Measurements from ENCODE around the gene HORMAD2.

Gene HORMAD2

DNA sequence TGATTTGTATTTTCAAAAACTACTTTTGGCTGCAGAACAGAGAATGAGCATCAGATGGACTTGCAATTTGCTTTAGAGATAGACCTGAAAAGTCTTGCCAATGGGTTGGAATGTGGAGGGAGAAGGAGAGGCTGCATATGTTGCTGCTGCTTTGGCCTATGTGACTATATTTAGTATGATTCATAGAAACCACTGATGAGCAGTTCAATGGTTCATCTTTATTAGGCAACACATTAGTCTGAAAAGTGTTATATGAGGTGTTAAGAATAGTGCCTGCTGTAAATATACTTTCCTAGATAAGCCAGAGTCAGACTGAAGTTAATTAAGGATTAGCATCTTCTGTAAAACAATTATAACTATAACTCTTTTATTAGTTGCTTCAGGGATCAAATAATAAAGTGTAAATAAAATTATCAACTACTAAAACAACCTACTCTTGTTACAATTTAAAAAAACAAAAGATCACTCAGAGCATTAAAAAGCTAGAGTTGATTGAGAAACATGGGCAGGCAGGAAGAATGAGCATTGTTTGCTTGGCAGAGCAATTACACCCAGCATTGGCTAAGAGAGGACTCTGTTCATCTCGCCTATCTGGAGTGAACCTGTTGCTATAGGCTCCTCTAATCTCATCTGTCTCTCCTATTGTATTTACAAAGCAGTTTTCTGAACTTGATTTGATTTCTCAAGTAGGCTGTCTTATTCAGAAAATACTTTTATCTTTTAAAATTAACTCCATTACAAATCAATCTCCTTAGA, 36.3 kb downstream of the HORMAD2 start:
- Histone ChIP-seq H3K36me3 (ENCODE audit: control insufficient read depth in 2 of 2, insufficient read depth in 1 of 2, low read length in 2 of 2) (no peaks in the 10 kb centered on the region), H3K9me3 (ENCODE audit: control insufficient read depth, insufficient read depth, low read depth, low read length) (no peaks in the 10 kb centered on the region), H3K4me3 (ENCODE audit: low read depth, low read length) (no peak overlapping the region), H3K27ac (ENCODE audit: extremely low read depth, low read depth, low read length) (no peak overlapping the region), H3K4me1 (ENCODE audit: control insufficient read depth, insufficient read depth, low read length) (no peaks in the 10 kb centered on the region; the same call in 1 of the 2 replicates)
- ChIA-PET POLR2A (no interaction called here), CTCF (interaction anchor here (1.5 to 7.1 kb wide), 2 partner anchors 10 to 146 kb away, joined by 5 to 77 read pairs; no protein-coding TSS in a partner anchor)
- TF ChIP-seq, protein P1, sequence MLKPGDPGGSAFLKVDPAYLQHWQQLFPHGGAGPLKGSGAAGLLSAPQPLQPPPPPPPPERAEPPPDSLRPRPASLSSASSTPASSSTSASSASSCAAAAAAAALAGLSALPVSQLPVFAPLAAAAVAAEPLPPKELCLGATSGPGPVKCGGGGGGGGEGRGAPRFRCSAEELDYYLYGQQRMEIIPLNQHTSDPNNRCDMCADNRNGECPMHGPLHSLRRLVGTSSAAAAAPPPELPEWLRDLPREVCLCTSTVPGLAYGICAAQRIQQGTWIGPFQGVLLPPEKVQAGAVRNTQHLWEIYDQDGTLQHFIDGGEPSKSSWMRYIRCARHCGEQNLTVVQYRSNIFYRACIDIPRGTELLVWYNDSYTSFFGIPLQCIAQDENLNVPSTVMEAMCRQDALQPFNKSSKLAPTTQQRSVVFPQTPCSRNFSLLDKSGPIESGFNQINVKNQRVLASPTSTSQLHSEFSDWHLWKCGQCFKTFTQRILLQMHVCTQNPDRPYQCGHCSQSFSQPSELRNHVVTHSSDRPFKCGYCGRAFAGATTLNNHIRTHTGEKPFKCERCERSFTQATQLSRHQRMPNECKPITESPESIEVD (tag by site-specific recombination; IDR thresholded peaks at IDR 0.05), result peak; percentile 35; the same call in 1 of the 2 replicates
- TF ChIP-seq SCRT1 (tag by site-specific recombination; IDR thresholded peaks at IDR 0.05; ENCODE audit: borderline replicate concordance), result peak; percentile 83
- no peak for TF ChIP-seq ZNF239 (tag by site-specific recombination; IDR thresholded peaks at IDR 0.05)
- TF ChIP-seq SCRT2 (tag by site-specific recombination; IDR thresholded peaks at IDR 0.05), result peak; percentile 80
- no peak for TF ChIP-seq TRIM28 (IDR thresholded peaks at IDR 0.05; ENCODE audit: borderline replicate concordance, low read length)
- peak; percentile 49 for TF ChIP-seq ZNF335 (tag by site-specific recombination; conservative IDR thresholded peaks at IDR 0.05)

DNA sequence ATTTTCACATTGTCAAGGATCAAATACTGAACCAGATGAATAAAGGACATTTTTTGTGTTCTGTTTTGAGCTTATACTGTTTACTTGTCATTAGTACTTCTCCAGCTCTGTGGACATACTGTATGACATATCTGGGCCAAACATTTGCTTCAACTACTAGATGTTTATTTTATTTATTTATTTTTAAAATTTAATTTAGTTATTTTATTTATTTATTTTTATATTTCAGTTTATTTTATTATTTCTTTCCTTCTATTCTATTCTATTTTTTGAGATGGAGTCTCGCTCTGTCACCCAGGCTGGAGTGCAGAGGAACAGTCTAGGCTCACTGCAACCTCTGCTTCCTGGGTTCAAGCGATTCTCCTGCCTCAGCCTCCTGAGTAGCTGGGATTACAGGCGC, 37.0 kb downstream of the HORMAD2 start:
- TF ChIP-seq ZNF571 (tag by site-specific recombination; IDR thresholded peaks at IDR 0.05), result no peak
- TF ChIP-seq ZBTB1 (tag by site-specific recombination; IDR thresholded peaks at IDR 0.05), result no peak
- TF ChIP-seq ZNF501 (tag by site-specific recombination; IDR thresholded peaks at IDR 0.05), result no peak
- no peak for TF ChIP-seq BCL11B (tag by site-specific recombination; IDR thresholded peaks at IDR 0.05; ENCODE audit: low read depth)
- TF ChIP-seq, protein P2, sequence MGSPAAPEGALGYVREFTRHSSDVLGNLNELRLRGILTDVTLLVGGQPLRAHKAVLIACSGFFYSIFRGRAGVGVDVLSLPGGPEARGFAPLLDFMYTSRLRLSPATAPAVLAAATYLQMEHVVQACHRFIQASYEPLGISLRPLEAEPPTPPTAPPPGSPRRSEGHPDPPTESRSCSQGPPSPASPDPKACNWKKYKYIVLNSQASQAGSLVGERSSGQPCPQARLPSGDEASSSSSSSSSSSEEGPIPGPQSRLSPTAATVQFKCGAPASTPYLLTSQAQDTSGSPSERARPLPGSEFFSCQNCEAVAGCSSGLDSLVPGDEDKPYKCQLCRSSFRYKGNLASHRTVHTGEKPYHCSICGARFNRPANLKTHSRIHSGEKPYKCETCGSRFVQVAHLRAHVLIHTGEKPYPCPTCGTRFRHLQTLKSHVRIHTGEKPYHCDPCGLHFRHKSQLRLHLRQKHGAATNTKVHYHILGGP (tag by site-specific recombination; IDR thresholded peaks at IDR 0.05), result no peak
- no peak for TF ChIP-seq ZNF184 (tag by site-specific recombination; IDR thresholded peaks at IDR 0.05)
- TF ChIP-seq, protein P3, sequence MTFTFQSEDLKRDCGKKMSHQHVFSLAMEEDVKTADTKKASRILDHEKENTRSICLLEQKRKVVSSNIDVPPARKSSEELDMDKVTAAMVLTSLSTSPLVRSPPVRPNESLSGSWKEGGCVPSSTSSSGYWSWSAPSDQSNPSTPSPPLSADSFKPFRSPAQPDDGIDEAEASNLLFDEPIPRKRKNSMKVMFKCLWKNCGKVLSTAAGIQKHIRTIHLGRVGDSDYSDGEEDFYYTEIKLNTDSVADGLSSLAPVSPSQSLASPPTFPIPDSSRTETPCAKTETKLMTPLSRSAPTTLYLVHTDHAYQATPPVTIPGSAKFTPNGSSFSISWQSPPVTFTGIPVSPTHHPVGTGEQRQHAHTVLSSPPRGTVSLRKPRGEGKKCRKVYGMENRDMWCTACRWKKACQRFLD (tag by site-specific recombination; IDR thresholded peaks at IDR 0.05), result no peak
- TF ChIP-seq, protein P4, sequence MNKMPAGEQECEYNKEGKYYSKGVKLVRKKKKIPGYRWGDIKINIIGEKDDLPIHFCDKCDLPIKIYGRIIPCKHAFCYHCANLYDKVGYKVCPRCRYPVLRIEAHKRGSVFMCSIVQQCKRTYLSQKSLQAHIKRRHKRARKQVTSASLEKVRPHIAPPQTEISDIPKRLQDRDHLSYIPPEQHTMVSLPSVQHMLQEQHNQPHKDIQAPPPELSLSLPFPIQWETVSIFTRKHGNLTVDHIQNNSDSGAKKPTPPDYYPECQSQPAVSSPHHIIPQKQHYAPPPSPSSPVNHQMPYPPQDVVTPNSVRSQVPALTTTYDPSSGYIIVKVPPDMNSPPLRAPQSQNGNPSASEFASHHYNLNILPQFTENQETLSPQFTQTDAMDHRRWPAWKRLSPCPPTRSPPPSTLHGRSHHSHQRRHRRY (tag by site-specific recombination; IDR thresholded peaks at IDR 0.05), result no peak
- TF ChIP-seq, protein P5, sequence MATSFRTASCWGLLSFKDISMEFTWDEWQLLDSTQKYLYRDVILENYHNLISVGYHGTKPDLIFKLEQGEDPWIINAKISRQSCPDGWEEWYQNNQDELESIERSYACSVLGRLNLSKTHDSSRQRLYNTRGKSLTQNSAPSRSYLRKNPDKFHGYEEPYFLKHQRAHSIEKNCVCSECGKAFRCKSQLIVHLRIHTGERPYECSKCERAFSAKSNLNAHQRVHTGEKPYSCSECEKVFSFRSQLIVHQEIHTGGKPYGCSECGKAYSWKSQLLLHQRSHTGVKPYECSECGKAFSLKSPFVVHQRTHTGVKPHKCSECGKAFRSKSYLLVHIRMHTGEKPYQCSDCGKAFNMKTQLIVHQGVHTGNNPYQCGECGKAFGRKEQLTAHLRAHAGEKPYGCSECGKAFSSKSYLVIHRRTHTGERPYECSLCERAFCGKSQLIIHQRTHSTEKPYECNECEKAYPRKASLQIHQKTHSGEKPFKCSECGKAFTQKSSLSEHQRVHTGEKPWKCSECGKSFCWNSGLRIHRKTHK (tag by site-specific recombination; IDR thresholded peaks at IDR 0.05), result no peak
- TF ChIP-seq ZNF114 (tag by site-specific recombination; IDR thresholded peaks at IDR 0.05), result no peak
- TF ChIP-seq, protein P6, sequence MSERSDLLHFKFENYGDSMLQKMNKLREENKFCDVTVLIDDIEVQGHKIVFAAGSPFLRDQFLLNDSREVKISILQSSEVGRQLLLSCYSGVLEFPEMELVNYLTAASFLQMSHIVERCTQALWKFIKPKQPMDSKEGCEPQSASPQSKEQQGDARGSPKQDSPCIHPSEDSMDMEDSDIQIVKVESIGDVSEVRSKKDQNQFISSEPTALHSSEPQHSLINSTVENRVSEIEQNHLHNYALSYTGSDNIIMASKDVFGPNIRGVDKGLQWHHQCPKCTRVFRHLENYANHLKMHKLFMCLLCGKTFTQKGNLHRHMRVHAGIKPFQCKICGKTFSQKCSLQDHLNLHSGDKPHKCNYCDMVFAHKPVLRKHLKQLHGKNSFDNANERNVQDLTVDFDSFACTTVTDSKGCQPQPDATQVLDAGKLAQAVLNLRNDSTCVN (tag by site-specific recombination; optimal IDR thresholded peaks at IDR 0.05), result no peak
- H3K9me3 ChIP-seq (ENCODE audit: control insufficient read depth, insufficient read depth, low read depth, low read length), result no peaks in the 10 kb centered on the region
- ChIA-PET CTCF (interaction anchor here (0.6 to 7.1 kb wide), 3 partner anchors 10 to 238 kb away, joined by 3 to 77 read pairs (median 6); no protein-coding TSS in a partner anchor), POLR2A (no interaction called here)
- H3K4me3 ChIP-seq (ENCODE audit: low read depth, low read length), result no peak overlapping the region
- H3K4me1 ChIP-seq (ENCODE audit: control insufficient read depth, insufficient read depth, low read length), result no peaks in the 10 kb centered on the region; the same call in 1 of the 2 replicates
- H3K27ac ChIP-seq (ENCODE audit: extremely low read depth, low read depth, low read length), result no peak overlapping the region
- no peaks in the 10 kb centered on the region for H3K36me3 ChIP-seq (ENCODE audit: control insufficient read depth in 2 of 2, insufficient read depth in 1 of 2, low read length in 2 of 2)
